Measurements from ENCODE around the gene NAV3.

- no peak for TF ChIP-seq CTCF (conservative IDR thresholded peaks at IDR 0.05; ENCODE audit: low read depth, low read length)
- TF ChIP-seq SMC3 (IDR thresholded peaks at IDR 0.05; ENCODE audit: low read depth, low read length), result no peak
- TF ChIP-seq BHLHE40 (IDR thresholded peaks at IDR 0.05; ENCODE audit: low read depth, low read length), result no peak
- no peak for TF ChIP-seq POLR2A (IDR thresholded peaks at IDR 0.05; ENCODE audit: low read depth, low read length)
- TF ChIP-seq CEBPB (IDR thresholded peaks at IDR 0.05; ENCODE audit: low read depth, low read length), result no peak
- no peak for TF ChIP-seq MAFK (IDR thresholded peaks at IDR 0.05; ENCODE audit: low read depth, low read length)
- no peak for TF ChIP-seq RAD21 (IDR thresholded peaks at IDR 0.05; ENCODE audit: low read length)
- TF ChIP-seq CHD1 (IDR thresholded peaks at IDR 0.05; ENCODE audit: low read depth, low read length), result no peak
- TF ChIP-seq USF2 (IDR thresholded peaks at IDR 0.05; ENCODE audit: low read depth, low read length), result no peak
- no peak for TF ChIP-seq RFX5 (IDR thresholded peaks at IDR 0.05; ENCODE audit: low read depth, low read length)
- TF ChIP-seq NFE2L2 (IDR thresholded peaks at IDR 0.05; ENCODE audit: low read depth, low read length), result no peak
- no peak for TF ChIP-seq FOS (IDR thresholded peaks at IDR 0.05; ENCODE audit: low read depth, low read length)
- no peak for TF ChIP-seq RCOR1 (IDR thresholded peaks at IDR 0.05; ENCODE audit: insufficient replicate concordance, low read length)
These were observed 163.0 kb downstream of the NAV3 start for GRCh38 chr12:77993658-77994057.

Measured in IMR-90 (cell line).